Articular chondrocyte of knee joint (primary cell): Measurements from ENCODE around the gene MAGI3. TPM values are rescaled to one million over a fixed set of nuclear protein-coding genes. Genes with fewer than 3 reads are reported as not detected.

Experiments used
- small RNA-seq: library from RNA; depleted of rRNA; stranded (forward); fragments of <200 nt; gene quantifications from one replicate; pipeline ENCODE3, GENCODE V24; 2012
- total RNA-seq: library from RNA; depleted of rRNA; stranded (reverse); fragments of >200 nt; gene quantifications from 2 replicates; pipeline ENCODE4 v1.2.3, GENCODE V29; 2012

Gene MAGI3
- total RNA-seq, result 6.1 and 10.9 TPM in 2 replicates

GRCh38 chr1:113389953-113390834 lies at the start of gene MAGI3:
TSS of gene MAGI3 (plus strand) at chr1:113390515. CDS start at chr1:113391034, 519 bp downstream.

Small RNA genes within 50 kb of the gene (small RNA-seq; reads per million reads assigned to genes)
- gene MTND5P20, result not detected
